ENCODE data around the gene MEIOC. TPM values are rescaled to one million over a fixed set of nuclear protein-coding genes. Genes with fewer than 3 reads are reported as not detected.

Gene MEIOC
- total RNA-seq, 1 experiment from 2014 or later: 5.0 TPM

- CTCF ChIA-PET: interaction anchor here (0.8 to 3.7 kb wide), 10 partner anchors 15 to 247 kb away, joined by 3 to 18 read pairs (median 4); partner anchors contain the start of gene MEIOC
Observed at GRCh38 chr17:44623070-44623725, 33.1 kb upstream of the MEIOC start.

GRCh38 chr17:44627513-44628242, 28.6 kb upstream of the MEIOC start:
- peaks cover 4% of the 10 kb centered on the region; the same call in 1 of the 2 replicates for H3K27me3 Mint-ChIP-seq (ENCODE audit: low read depth)
- H3K9me3 Mint-ChIP-seq: no peaks in the 10 kb centered on the region
- no peaks in the 10 kb centered on the region for H3K36me3 Mint-ChIP-seq
- H3K27ac Mint-ChIP-seq: no peak overlapping the region
- H3K4me3 Mint-ChIP-seq: peak overlapping the region; percentile 67
- ATAC-seq (no peak), DNase-seq (ENCODE audit: low spot score) (no peak)
- ChIA-PET POLR2A (interaction anchor here (0.6 to 1.1 kb wide), 3 partner anchors 26 to 97 kb away, joined by 3 to 5 read pairs (median 3); partner anchors contain the start of gene FZD2), CTCF (interaction anchor here (0.7 to 2.6 kb wide), 11 partner anchors 17 to 105 kb away, joined by 3 to 20 read pairs (median 4); partner anchors contain the start of genes CCDC43 and MEIOC)
- peaks cover 24% of the 10 kb centered on the region for H3K4me1 Mint-ChIP-seq
- TF ChIP-seq ZNF425 (CRISPR knock-in tag; conservative IDR thresholded peaks at IDR 0.05) (no peak), FOXP4 (CRISPR knock-in tag; IDR thresholded peaks at IDR 0.05) (no peak), AR (CRISPR knock-in tag; IDR thresholded peaks at IDR 0.05) (no peak), EMX1 (CRISPR knock-in tag; IDR thresholded peaks at IDR 0.05) (no peak)

More at GRCh38 chr17:44623070-44623725, 33.1 kb upstream of the MEIOC start:
- H3K4me3 Mint-ChIP-seq: no peak overlapping the region; the same call in 1 of the 2 replicates
- DNase-seq (ENCODE audit: low spot score): no peak
- H3K36me3 Mint-ChIP-seq: no peaks in the 10 kb centered on the region
- no peaks in the 10 kb centered on the region; the same call in 1 of the 2 replicates for H3K27me3 Mint-ChIP-seq (ENCODE audit: low read depth)
- POLR2A ChIA-PET: no interaction called here
- TF ChIP-seq ATF2 (CRISPR knock-in tag; IDR thresholded peaks at IDR 0.05; ENCODE audit: borderline replicate concordance, low read depth) (no peak), ATF3 (CRISPR knock-in tag; conservative IDR thresholded peaks at IDR 0.05) (no peak), ZNF416 (CRISPR knock-in tag; IDR thresholded peaks at IDR 0.05) (no peak)
- no peak overlapping the region for H3K27ac Mint-ChIP-seq
- no peaks in the 10 kb centered on the region for H3K9me3 Mint-ChIP-seq
- peaks cover 12% of the 10 kb centered on the region for H3K4me1 Mint-ChIP-seq
- peak; percentile 78 for ATAC-seq

Measured in WTC11 (cell line).